ENCODE data around the gene FANCE. TPM values are rescaled to one million over a fixed set of nuclear protein-coding genes. Genes with fewer than 3 reads are reported as not detected.

FANCE gene
- polyA plus RNA-seq, 1 donor (not counting 4 experiments of a cell fraction or from before 2014, with no cell fraction given) = 6.4 TPM

DNA sequence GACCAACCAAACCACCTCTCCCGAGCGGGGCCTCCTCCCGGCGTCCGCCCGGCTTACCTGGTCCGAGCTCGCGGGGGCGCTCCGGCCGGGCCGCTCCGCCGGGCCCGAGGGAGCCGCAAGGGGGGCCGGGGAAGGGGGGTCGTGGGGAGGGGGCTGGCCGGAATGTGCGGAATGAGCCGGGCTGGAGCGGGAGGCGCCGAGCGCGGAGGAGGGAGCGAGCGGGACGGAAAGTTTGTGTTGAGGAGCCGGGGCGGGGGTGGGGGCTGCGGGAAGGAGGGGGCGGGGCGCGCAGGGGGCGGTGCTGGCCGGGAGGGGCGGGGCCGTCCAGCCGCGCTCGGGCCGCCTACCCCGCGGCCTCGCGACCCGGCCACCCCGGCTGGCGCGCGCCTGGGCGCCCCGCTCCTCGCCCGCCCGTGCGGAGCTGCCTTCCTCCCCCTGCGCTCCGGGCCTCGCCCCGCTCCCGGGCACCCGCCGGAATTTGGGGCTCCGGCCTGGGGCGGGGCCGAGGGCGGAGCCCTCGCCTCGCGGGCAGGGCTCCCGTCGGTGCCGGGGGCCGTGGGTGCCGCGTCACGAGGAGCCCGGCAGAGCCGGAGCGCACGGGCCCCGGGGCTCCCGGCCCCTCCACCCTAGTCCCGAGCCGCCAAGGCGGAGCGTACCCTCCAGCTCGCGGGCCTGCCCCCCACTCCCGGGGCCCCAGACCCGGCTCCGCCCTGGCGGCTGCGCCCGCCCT, 44.9 kb downstream of the FANCE start, which contains the start of gene TEAD3:
TSS of gene TEAD3 (minus strand) at position 239 of the 730 bp plus-strand sequence.
- no peak for TF ChIP-seq EZH2 (IDR thresholded peaks at IDR 0.05; ENCODE audit: low read length)
- TF ChIP-seq, protein P1, sequence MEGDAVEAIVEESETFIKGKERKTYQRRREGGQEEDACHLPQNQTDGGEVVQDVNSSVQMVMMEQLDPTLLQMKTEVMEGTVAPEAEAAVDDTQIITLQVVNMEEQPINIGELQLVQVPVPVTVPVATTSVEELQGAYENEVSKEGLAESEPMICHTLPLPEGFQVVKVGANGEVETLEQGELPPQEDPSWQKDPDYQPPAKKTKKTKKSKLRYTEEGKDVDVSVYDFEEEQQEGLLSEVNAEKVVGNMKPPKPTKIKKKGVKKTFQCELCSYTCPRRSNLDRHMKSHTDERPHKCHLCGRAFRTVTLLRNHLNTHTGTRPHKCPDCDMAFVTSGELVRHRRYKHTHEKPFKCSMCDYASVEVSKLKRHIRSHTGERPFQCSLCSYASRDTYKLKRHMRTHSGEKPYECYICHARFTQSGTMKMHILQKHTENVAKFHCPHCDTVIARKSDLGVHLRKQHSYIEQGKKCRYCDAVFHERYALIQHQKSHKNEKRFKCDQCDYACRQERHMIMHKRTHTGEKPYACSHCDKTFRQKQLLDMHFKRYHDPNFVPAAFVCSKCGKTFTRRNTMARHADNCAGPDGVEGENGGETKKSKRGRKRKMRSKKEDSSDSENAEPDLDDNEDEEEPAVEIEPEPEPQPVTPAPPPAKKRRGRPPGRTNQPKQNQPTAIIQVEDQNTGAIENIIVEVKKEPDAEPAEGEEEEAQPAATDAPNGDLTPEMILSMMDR (optimal IDR thresholded peaks at IDR 0.05 in 1 of 3, IDR thresholded peaks at IDR 0.05 in 1 of 3, conservative IDR thresholded peaks at IDR 0.05 in 1 of 3; ENCODE audit: extremely low read depth in 1 of 3, insufficient read depth in 2 of 3, low read length in 3 of 3) = no peak
- peak within 1 kb of the TSS; percentile 60 to 86 (median 85) for H3K4me3 ChIP-seq (ENCODE audit: control insufficient read depth in 2 of 3, extremely low read depth in 1 of 3, insufficient read depth in 2 of 3, low read depth in 1 of 3, low read length in 3 of 3)
- H3K9ac ChIP-seq (ENCODE audit: control insufficient read depth, extremely low read depth, insufficient read depth, low read length) = peak within 1 kb of the TSS; percentile 87
- H3K9me3 ChIP-seq (ENCODE audit: control insufficient read depth, low read depth, low read length) = no peaks in the 10 kb centered on the region
- DNase-seq (ENCODE audit: low read depth, low spot score) = no peak
- dilution Hi-C loops (cut with MboI; ENCODE audit: extremely low pct_ligation_motif_present, low sequenced_read_pairs) = no loop called here
- peak within 1 kb of the TSS; percentile 56 for H2AFZ ChIP-seq (ENCODE audit: control insufficient read depth, low read length)
- H3K27ac ChIP-seq (ENCODE audit: control insufficient read depth, insufficient read depth, low read length) = peak within 1 kb of the TSS; percentile 79
- peaks cover 39% of the 10 kb centered on the region for H3K79me2 ChIP-seq (ENCODE audit: control insufficient read depth, insufficient read depth, low read length)
- H3K4me1 ChIP-seq (ENCODE audit: control insufficient read depth, extremely low read depth, insufficient read depth, low read length) = peaks cover 35% of the 10 kb centered on the region
- H3K9me1 ChIP-seq (ENCODE audit: control insufficient read depth, extremely low read depth, insufficient read depth, low read length) = no peaks in the 10 kb centered on the region
- peaks cover 2 to 7% of the 10 kb centered on the region in 2 experiments for H3K36me3 ChIP-seq (ENCODE audit: control insufficient read depth in 2 of 2, extremely low read depth in 1 of 2, insufficient read depth in 2 of 2, low read length in 2 of 2)
- FAIRE-seq = no peak
- H3K27me3 ChIP-seq (ENCODE audit: control insufficient read depth, extremely low read depth, insufficient read depth, low read length) = no peaks in the 10 kb centered on the region
- peak within 1 kb of the TSS; percentile 94 for H3K4me2 ChIP-seq (ENCODE audit: control insufficient read depth, extremely low read depth, insufficient read depth, low read depth, low read length)
- H4K20me1 ChIP-seq (ENCODE audit: control insufficient read depth, extremely low read depth, insufficient read depth, low read length) = no peaks in the 10 kb centered on the region

DNA sequence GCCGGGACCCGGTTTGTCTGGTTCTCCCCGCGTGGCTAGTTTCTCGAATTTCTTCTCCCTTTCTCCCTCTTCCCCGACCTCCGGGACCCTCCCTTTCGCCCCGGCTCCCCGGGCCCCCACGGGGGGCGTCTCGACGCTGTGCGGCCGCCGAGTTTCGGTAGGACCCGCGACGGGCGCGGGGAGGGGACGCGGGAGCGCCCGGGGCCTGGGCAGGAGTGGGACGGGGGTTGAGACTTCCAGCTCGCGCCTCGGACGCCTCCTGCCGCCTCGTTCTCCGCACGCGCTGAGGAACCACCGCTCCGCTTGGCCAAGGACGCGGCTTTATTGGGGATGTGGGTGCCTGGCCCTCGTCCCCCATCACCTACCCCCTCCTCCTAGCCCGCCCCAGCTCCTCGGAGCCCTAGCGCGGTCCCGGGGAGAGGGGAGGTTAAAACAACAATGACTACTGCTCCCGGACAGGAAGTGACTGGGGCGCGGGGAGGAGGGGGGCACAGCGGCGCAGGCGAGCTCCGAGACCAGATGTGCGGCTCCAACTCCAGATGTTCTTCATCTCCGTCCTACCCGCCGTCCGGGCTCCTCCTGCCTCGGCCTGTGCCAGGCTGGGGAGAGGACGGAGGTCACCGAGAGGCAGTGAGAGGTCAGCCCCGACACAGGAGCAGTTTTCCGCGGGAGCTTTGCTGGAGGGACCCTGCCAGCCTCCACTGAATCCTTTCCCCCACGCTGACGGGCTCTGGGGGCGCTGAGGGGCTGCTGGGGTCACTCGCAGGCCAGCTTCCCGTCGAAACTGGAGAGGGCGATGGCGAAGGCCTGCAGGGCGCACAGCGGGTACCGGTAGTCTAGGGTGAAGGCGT, 45.7 kb downstream of the FANCE start:
- peaks cover 34% of the 10 kb centered on the region for H3K79me2 ChIP-seq (ENCODE audit: control insufficient read depth, insufficient read depth, low read length)
- FAIRE-seq = no peak
- H4K20me1 ChIP-seq (ENCODE audit: control insufficient read depth, extremely low read depth, insufficient read depth, low read length) = no peaks in the 10 kb centered on the region
- H3K9me1 ChIP-seq (ENCODE audit: control insufficient read depth, extremely low read depth, insufficient read depth, low read length) = no peaks in the 10 kb centered on the region
- peak overlapping the region; percentile 60 to 74 (median 70) for H3K4me3 ChIP-seq (ENCODE audit: control insufficient read depth in 2 of 3, extremely low read depth in 1 of 3, insufficient read depth in 2 of 3, low read depth in 1 of 3, low read length in 3 of 3)
- DNase-seq (ENCODE audit: low read depth, low spot score) = no peak
- no peaks in the 10 kb centered on the region for H3K9me3 ChIP-seq (ENCODE audit: control insufficient read depth, low read depth, low read length)
- peak overlapping the region; percentile 83 for H3K9ac ChIP-seq (ENCODE audit: control insufficient read depth, extremely low read depth, insufficient read depth, low read length)
- H3K4me2 ChIP-seq (ENCODE audit: control insufficient read depth, extremely low read depth, insufficient read depth, low read depth, low read length) = peak overlapping the region; percentile 80
- H3K36me3 ChIP-seq (ENCODE audit: control insufficient read depth in 2 of 2, extremely low read depth in 1 of 2, insufficient read depth in 2 of 2, low read length in 2 of 2) = peaks cover 2 to 7% of the 10 kb centered on the region in 2 experiments
- H2AFZ ChIP-seq (ENCODE audit: control insufficient read depth, low read length) = peak overlapping the region; percentile 51
- dilution Hi-C loops (cut with MboI; ENCODE audit: extremely low pct_ligation_motif_present, low sequenced_read_pairs) = no loop called here
- H3K4me1 ChIP-seq (ENCODE audit: control insufficient read depth, extremely low read depth, insufficient read depth, low read length) = peaks cover 32% of the 10 kb centered on the region
- H3K27ac ChIP-seq (ENCODE audit: control insufficient read depth, insufficient read depth, low read length) = peak overlapping the region; percentile 79
- no peak for TF ChIP-seq EZH2 (IDR thresholded peaks at IDR 0.05; ENCODE audit: low read length)
- TF ChIP-seq, protein P1 (optimal IDR thresholded peaks at IDR 0.05 in 1 of 3, IDR thresholded peaks at IDR 0.05 in 1 of 3, conservative IDR thresholded peaks at IDR 0.05 in 1 of 3; ENCODE audit: extremely low read depth in 1 of 3, insufficient read depth in 2 of 3, low read length in 3 of 3) = peak in 1 of 3 experiments; percentile 3
- no peaks in the 10 kb centered on the region for H3K27me3 ChIP-seq (ENCODE audit: control insufficient read depth, extremely low read depth, insufficient read depth, low read length)
